CD14-positive monocyte (primary cell): ENCODE results near the gene PTPRN2. TPM values are rescaled to one million over a fixed set of nuclear protein-coding genes. Genes with fewer than 3 reads are reported as not detected.

Experiments used
- DNase-seq, 3 donors: peaks; one replicate each; pipeline ENCODE4 v3.0.0-alpha.2; 2011 to 2022
- H2AFZ ChIP-seq: 2 replicates; pipeline ENCODE4 v1.6.0; 2012; ENCODE audit warnings: mild to moderate bottlenecking, low read depth, low read length, inconsistent platforms; ENCODE audit not compliant: insufficient read depth, poor library complexity, severe bottlenecking
- H3K27ac ChIP-seq, 2 donors: 1 replicate in 1 of 2; 2 replicates in 1 of 2; pipeline ENCODE4 v1.5.1; 2012 to 2013; ENCODE audit warnings: low read length in 2 of 2, control low read depth in 1 of 2, inconsistent platforms in 1 of 2, low read depth in 1 of 2, mild to moderate bottlenecking in 1 of 2
- H3K27me3 ChIP-seq, 2 donors: one replicate each; pipeline versions ENCODE4 v1.6.0 to v1.6.1; 2011 to 2013; ENCODE audit warnings: low read length in 2 of 2; ENCODE audit not compliant: control insufficient read depth in 2 of 2, insufficient read depth in 2 of 2
- H3K36me3 ChIP-seq, 2 donors: replicated peaks in 1 of 2; 1 replicate in 1 of 2; 2 replicates in 1 of 2; pipeline versions ENCODE4 v1.5.1 to v1.6.1; 2012 to 2013; ENCODE audit warnings: low read length in 2 of 2, control low read depth in 1 of 2, inconsistent platforms in 1 of 2, mild to moderate bottlenecking in 1 of 2; ENCODE audit not compliant: insufficient read depth in 2 of 2, control insufficient read depth in 1 of 2
- H3K4me1 ChIP-seq, 2 donors: 1 replicate in 1 of 2; 2 replicates in 1 of 2; pipeline versions ENCODE4 v1.5.1 to v1.6.1; 2012 to 2013; ENCODE audit warnings: low read length in 2 of 2, control low read depth in 1 of 2, inconsistent platforms in 1 of 2, mild to moderate bottlenecking in 1 of 2, moderate library complexity in 1 of 2; ENCODE audit not compliant: insufficient read depth in 2 of 2, control insufficient read depth in 1 of 2
- H3K4me2 ChIP-seq: replicated peaks from 2 replicates; pipeline ENCODE3; 2012; ENCODE audit warnings: low read length, moderate library complexity, mild to moderate bottlenecking; ENCODE audit not compliant: poor library complexity, severe bottlenecking; ENCODE audit errors: extremely low read depth
- H3K4me3 ChIP-seq, 3 experiments: fragments of 200-600 bp in 1 of 3; sonication (generic) in 1 of 3; replicated peaks in 1 of 3; 1 replicate in 2 of 3; 2 replicates in 1 of 3; pipeline ENCODE4 v1.5.1; 2011 to 2013; ENCODE audit warnings: low read length in 3 of 3, mild to moderate bottlenecking in 3 of 3, control low read depth in 2 of 3, low read depth in 2 of 3, inconsistent platforms in 1 of 3, moderate library complexity in 1 of 3
- H3K79me2 ChIP-seq: 2 replicates; pipeline ENCODE4 v1.6.0; 2012; ENCODE audit warnings: mild to moderate bottlenecking, control low read depth, inconsistent platforms, low read length, moderate library complexity; ENCODE audit not compliant: insufficient read depth
- H3K9ac ChIP-seq: 2 replicates; pipeline ENCODE4 v1.6.0; 2017; ENCODE audit warnings: low read length, mild to moderate bottlenecking; ENCODE audit not compliant: insufficient read depth, poor library complexity, severe bottlenecking
- H3K9me3 ChIP-seq, 2 donors: replicated peaks in 1 of 2; 1 replicate in 1 of 2; 2 replicates in 1 of 2; pipeline versions ENCODE4 v1.5.1 to v1.6.1; 2012 to 2013; ENCODE audit warnings: low read length in 2 of 2, control low read depth in 1 of 2; ENCODE audit not compliant: control insufficient read depth in 1 of 2, insufficient read depth in 1 of 2
- H4K20me1 ChIP-seq: 2 replicates; pipeline ENCODE4 v1.6.0; 2012; ENCODE audit warnings: mild to moderate bottlenecking, low read length, control low read depth, moderate library complexity; ENCODE audit not compliant: insufficient read depth
- H3K27ac Mint-ChIP-seq, 7 donors: one replicate each; pipeline ENCODE4 v1.8.0; 2020; ENCODE audit warnings: mild to moderate bottlenecking in 7 of 7, mixed read lengths in 7 of 7, moderate library complexity in 6 of 7, inconsistent platforms in 2 of 7
- H3K27me3 Mint-ChIP-seq, 3 donors: one replicate each; pipeline ENCODE4 v1.8.0; 2021 to 2022; ENCODE audit warnings: low read depth in 3 of 3, mild to moderate bottlenecking in 3 of 3, mixed read lengths in 3 of 3, moderate library complexity in 3 of 3, inconsistent platforms in 1 of 3
- H3K36me3 Mint-ChIP-seq, 2 donors: one replicate each; pipeline ENCODE4 v1.8.0; 2020; ENCODE audit warnings: mixed read lengths in 2 of 2, inconsistent platforms in 1 of 2, mild to moderate bottlenecking in 1 of 2
- H3K4me1 Mint-ChIP-seq: one replicate; pipeline ENCODE4 v1.8.0; 2020; ENCODE audit warnings: mild to moderate bottlenecking, mixed read lengths
- H3K4me3 Mint-ChIP-seq, 2 donors: one replicate each; pipeline ENCODE4 v1.8.0; 2020; ENCODE audit warnings: mild to moderate bottlenecking in 2 of 2, mixed read lengths in 2 of 2, moderate library complexity in 1 of 2
- H3K9me3 Mint-ChIP-seq, 7 donors: one replicate each; pipeline ENCODE4 v1.8.0; 2020 to 2022; ENCODE audit warnings: mixed read lengths in 7 of 7, mild to moderate bottlenecking in 6 of 7, moderate library complexity in 6 of 7, inconsistent platforms in 2 of 7
- CTCF ChIP-seq: fragments of 200-600 bp; IDR thresholded peaks from one replicate; pipeline ENCODE4 v1.8.0; 2022; ENCODE audit warnings: antibody characterized with exemption, mild to moderate bottlenecking
- WGBS: methylation state at CpG from one replicate; pipeline ENCODE4 v1.1.5; 2013; ENCODE audit warnings: missing lambda C conversion rate; ENCODE audit not compliant: insufficient coverage; 5-methylcytosine and 5-hydroxymethylcytosine counted together
- intact Hi-C, 2 donors: fragments of 100-400 bp; cut with micrococcal nuclease; formaldehyde crosslinking; loops; one replicate each; pipeline versions ENCODE4 v1.15.0 to v1.15.1; 2023
- polyA plus RNA-seq, 3 donors: library from polyadenylated mRNA; depleted of rRNA in 1 of 3; unstranded in 2 of 3; stranded (reverse) in 1 of 3; fragments of 300-500 nt in 2 of 3; fragments of >200 nt in 1 of 3; fragmentation: Illumina TruSeq in 2 of 3; gene quantifications; 1 replicate in 2 of 3; 2 replicates in 1 of 3; pipeline ENCODE4 v1.2.3, GENCODE V29; 2012 to 2021

PTPRN2 gene
- polyA plus RNA-seq, 3 donors, result 0.25 to 1.4 (median 0.97) TPM

- no peak for DNase-seq
- Histone ChIP-seq H3K4me2 (no peak overlapping the region), H3K4me3 (no peak overlapping the region), H3K36me3 (no peaks in the 10 kb centered on the region), H3K4me1 (no peaks in the 10 kb centered on the region), H3K9me3 (peaks cover 49 to 63% of the 10 kb centered on the region in 2 donors), H3K27ac (no peak overlapping the region), H2AFZ (no peak overlapping the region), H3K9ac (no peak overlapping the region), H3K79me2 (no peaks in the 10 kb centered on the region), H4K20me1 (no peaks in the 10 kb centered on the region), H3K27me3 (no peaks in the 10 kb centered on the region)
- WGBS, result 91% methylated on average over 4 of the region's 13 CpGs
- Mint-ChIP-seq H3K27me3 (peaks cover 0 to 1% (median 0%) of the 10 kb centered on the region in 3 donors), H3K4me1 (no peaks in the 10 kb centered on the region), H3K4me3 (no peak overlapping the region), H3K9me3 (peaks cover 23 to 53% (median 36%) of the 10 kb centered on the region in 7 donors), H3K36me3 (no peaks in the 10 kb centered on the region), H3K27ac (no peak overlapping the region)
- intact Hi-C loops, result no loop called here
- TF ChIP-seq CTCF, result no peak
Measured at GRCh38 chr7:158186864-158187693, 400.5 kb downstream of the PTPRN2 start.

DNA sequence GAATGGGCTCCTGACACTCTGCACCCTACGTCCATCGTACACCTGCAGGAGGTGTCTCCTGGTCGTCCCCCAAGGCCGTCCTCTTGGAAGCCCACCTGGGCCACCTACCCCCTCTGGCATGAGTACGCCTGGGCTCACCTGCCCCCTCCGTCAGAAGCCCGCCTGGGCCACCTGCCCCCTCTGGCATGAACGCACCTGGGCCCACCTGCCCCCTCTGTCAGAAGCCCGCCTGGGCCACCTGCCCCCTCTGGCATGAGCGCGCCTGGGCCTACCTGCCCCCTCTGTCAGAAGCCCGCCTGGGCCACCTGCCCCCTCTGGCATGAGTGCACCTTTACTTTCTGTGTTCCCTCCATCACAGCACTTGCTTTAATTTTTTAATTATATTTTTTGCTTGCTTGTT lies 401.2 kb downstream of the PTPRN2 start:
- Mint-ChIP-seq H3K9me3 (peaks cover 17 to 48% (median 32%) of the 10 kb centered on the region in 7 donors), H3K27ac (no peak overlapping the region), H3K27me3 (no peaks in the 10 kb centered on the region), H3K4me3 (no peak overlapping the region), H3K36me3 (no peaks in the 10 kb centered on the region), H3K4me1 (no peaks in the 10 kb centered on the region)
- Histone ChIP-seq H3K27ac (no peak overlapping the region), H3K9ac (no peak overlapping the region), H3K4me3 (no peak overlapping the region), H3K27me3 (no peaks in the 10 kb centered on the region), H3K9me3 (peaks cover 42 to 57% of the 10 kb centered on the region in 2 donors), H2AFZ (no peak overlapping the region), H4K20me1 (no peaks in the 10 kb centered on the region), H3K79me2 (no peaks in the 10 kb centered on the region), H3K36me3 (no peaks in the 10 kb centered on the region), H3K4me1 (no peaks in the 10 kb centered on the region), H3K4me2 (no peak overlapping the region)
- WGBS, result 96% methylated on average over 8 of the region's 12 CpGs
- intact Hi-C loops, result no loop called here
- TF ChIP-seq CTCF, result no peak
- DNase-seq, result no peak
